K562 (cell line): ENCODE data around the gene HAPLN2. TPM values are rescaled to one million over a fixed set of nuclear protein-coding genes. Genes with fewer than 3 reads are reported as not detected.
A peak's percentile ranks its signal among the peaks of the same experiment; 100 is the strongest.
"Not testable (repeated sequence)": the region's sequence is repeated elsewhere in the genome, so short reads cannot be mapped to it uniquely, and the experiment has no call there.

Source experiments
- ATAC-seq: fragments of 200-7000 bp; cut with Tn5 transposase; 3 replicates; pipeline ENCODE4 v1.9.1; 2020; ENCODE audit warnings: moderate library complexity
- BruUV-seq: library from RNA; stranded (reverse); fragments of 400-500 nt; replicated peaks from 2 replicates; lab custom pipeline; 2021; lab: Mats Ljungman, UMichigan
- CTCF ChIA-PET: fragments of 300-600 bp; formaldehyde crosslinking; extraction: SDS; loops from one replicate; lab custom pipeline; 2021; ENCODE audit warnings: low intra/inter-chr PET ratio; lab: Yijun Ruan, JAX
- POLR2A ChIA-PET: fragments of 300-600, 350-650 bp; sonication (Branson Sonifier 250); formaldehyde crosslinking; extraction: SDS; loops from one replicate; lab custom pipeline; 2021; ENCODE audit warnings: antibody characterized with exemption, inconsistent platforms; lab: Yijun Ruan, JAX
- DNase-seq, 4 experiments: peaks; one replicate each; pipeline versions ENCODE4 v3.0.0 to v3.0.0-alpha.2; 2011 to 2018; ENCODE audit warnings: low spot score in 3 of 4, mixed read lengths in 3 of 4; ENCODE audit errors: extremely low read depth in 1 of 4
- FAIRE-seq: peaks from 2 replicates; lab custom pipeline; 2011; peaks lifted over from hg19 to GRCh38; lab: Jason Lieb, UNC
- H2AFZ ChIP-seq: 2 replicates; pipeline ENCODE4 v1.6.0; 2011; ENCODE audit warnings: low read depth, low read length, control low read depth, inconsistent platforms
- H3K27ac ChIP-seq: fragments of 200-600 bp; 3 replicates; pipeline ENCODE4 v1.8.0; 2011; ENCODE audit warnings: low read depth, mild to moderate bottlenecking, control low read depth, inconsistent platforms, low read length, moderate library complexity, mixed read lengths; ENCODE audit errors: extremely low read depth
- H3K27me3 ChIP-seq, 2 experiments: fragments of 300-600 bp in 1 of 2; 2 replicates in 1 of 2; 3 replicates in 1 of 2; pipeline versions ENCODE4 v1.6.0 to v1.8.0; 2011; ENCODE audit warnings: inconsistent platforms in 2 of 2, low read length in 2 of 2, mild to moderate bottlenecking in 1 of 2, mixed read lengths in 1 of 2, moderate library complexity in 1 of 2; ENCODE audit not compliant: control insufficient read depth in 2 of 2, insufficient read depth in 2 of 2
- H3K36me3 ChIP-seq: fragments of 300-600 bp; 3 replicates; pipeline ENCODE4 v1.8.0; 2011; ENCODE audit warnings: mild to moderate bottlenecking, low read length, inconsistent platforms; ENCODE audit not compliant: control insufficient read depth, insufficient read depth
- H3K4me1 ChIP-seq, 2 experiments: fragments of 200-600 bp in 1 of 2; replicated peaks in 1 of 2; 2 replicates in 1 of 2; 3 replicates in 1 of 2; pipeline versions ENCODE4 v1.5.1 to v1.8.0; 2011; ENCODE audit warnings: inconsistent platforms in 2 of 2, low read length in 2 of 2, mild to moderate bottlenecking in 1 of 2, mixed read lengths in 1 of 2, moderate library complexity in 1 of 2; ENCODE audit not compliant: control insufficient read depth in 2 of 2, insufficient read depth in 2 of 2
- H3K4me2 ChIP-seq: 2 replicates; pipeline ENCODE4 v1.6.1; 2011; ENCODE audit warnings: low read length, control low read depth, inconsistent platforms, mixed read lengths; ENCODE audit not compliant: insufficient read depth
- H3K4me3 ChIP-seq: fragments of 200-600 bp; sonication (generic), shearing (Covaris generic); 2 replicates; pipeline ENCODE4 v1.5.1; 2016; ENCODE audit warnings: control low read depth, inconsistent platforms
- H3K79me2 ChIP-seq: fragments of 200-600 bp; 3 replicates; pipeline ENCODE4 v1.8.0; 2011; ENCODE audit warnings: low read length, inconsistent platforms; ENCODE audit not compliant: control insufficient read depth, insufficient read depth
- H3K9ac ChIP-seq, 2 experiments: 2 replicates each; pipeline versions ENCODE4 v1.6.0 to v1.6.1; 2011; ENCODE audit warnings: low read depth in 2 of 2, low read length in 2 of 2, control low read depth in 1 of 2, inconsistent platforms in 1 of 2, mild to moderate bottlenecking in 1 of 2, mixed read lengths in 1 of 2; ENCODE audit not compliant: insufficient read depth in 1 of 2
- H3K9me1 ChIP-seq: one replicate; pipeline ENCODE4 v1.6.0; 2011; ENCODE audit warnings: inconsistent platforms, mild to moderate bottlenecking, low read length, moderate library complexity; ENCODE audit not compliant: control insufficient read depth, insufficient read depth
- H3K9me3 ChIP-seq: replicated peaks from 2 replicates; pipeline ENCODE4 v1.5.1; 2011; ENCODE audit warnings: low read depth, low read length, inconsistent platforms; ENCODE audit not compliant: control insufficient read depth, insufficient read depth
- H4K20me1 ChIP-seq: replicated peaks from 2 replicates; pipeline ENCODE4 v1.6.1; 2011; ENCODE audit warnings: low read length, inconsistent platforms, mixed read lengths; ENCODE audit not compliant: control insufficient read depth, insufficient read depth
- ARID2 ChIP-seq: fragments of 450-650 bp; IDR thresholded peaks from 2 replicates; pipeline ENCODE4 v1.6.1; 2017; ENCODE audit warnings: antibody characterized with exemption, mild to moderate bottlenecking
- BCOR ChIP-seq: fragments of 450-650 bp; IDR thresholded peaks from 2 replicates; pipeline ENCODE4 v1.6.1; 2016
- HLTF ChIP-seq: fragments of 450-650 bp; IDR thresholded peaks from 2 replicates; pipeline ENCODE4 v1.6.1; 2016
- MLLT1 ChIP-seq, 2 experiments: fragments of 450-650 bp; IDR thresholded peaks; 2 replicates each; pipeline ENCODE4 v1.6.1; 2016
- SMARCC2 ChIP-seq: fragments of 450-650 bp; IDR thresholded peaks from 2 replicates; pipeline ENCODE4 v1.6.1; 2017; ENCODE audit warnings: antibody characterized with exemption, moderate library complexity, mild to moderate bottlenecking, low read depth
- SMARCE1 ChIP-seq: fragments of 450-650 bp; IDR thresholded peaks from 2 replicates; pipeline ENCODE4 v1.7.1; 2016; ENCODE audit warnings: mild to moderate bottlenecking
- ZNF384 ChIP-seq: IDR thresholded peaks from 2 replicates; pipeline ENCODE4 v1.6.1; 2012; ENCODE audit warnings: low read depth, low read length, improper control_type of control experiment
- WGBS: fragments of 100-300 bp; shearing (Covaris generic); methylation state at CpG from one replicate; pipeline ENCODE4 v1.1.6; 2016; ENCODE audit warnings: low coverage, mixed read lengths; ENCODE audit not compliant: insufficient coverage; ENCODE audit errors: missing lambda C conversion rate; 5-methylcytosine and 5-hydroxymethylcytosine counted together
- in situ Hi-C: fragments of 300-500 bp; cut with MboI; formaldehyde crosslinking; loops from 4 replicates; pipeline ENCODE4 v1.15.0; 2018; ENCODE audit warnings: inconsistent platforms, mixed read lengths
- intact Hi-C: fragments of 100-400 bp; cut with micrococcal nuclease; formaldehyde crosslinking; loops from 2 replicates; pipeline ENCODE4 v1.14.2; 2022
- polyA plus RNA-seq, 8 experiments: library from polyadenylated mRNA; depleted of rRNA in 4 of 8; stranded (reverse) in 5 of 8; unstranded in 3 of 8; fragments of >200 nt; fragmentation: Nextera tagmentation in 2 of 8; fragmentation: Illumina TruSeq in 1 of 8; extraction: Ambion mirVana in 2 of 8; extraction: Trizol in 1 of 8; gene quantifications; 2 replicates each; pipeline versions ENCODE4 v1.2.1 to v1.2.3, GENCODE V29; 2011 to 2014; ENCODE audit warnings: inconsistent platforms in 1 of 8, missing spikeins in 1 of 8
- total RNA-seq, 7 experiments: library from RNA; depleted of rRNA in 6 of 7; stranded (reverse); fragments of >200 nt in 6 of 7; fragmentation: Illumina TruSeq in 2 of 7; extraction: Trizol in 2 of 7; gene quantifications; 2 replicates each; pipeline versions ENCODE4 v1.2.1 to v1.2.3, GENCODE V29; 2011 to 2021; ENCODE audit warnings: low replicate concordance in 1 of 7
- TF ChIP-seq, protein P1 (sequence below), 3 experiments: IDR thresholded peaks in 2 of 3; conservative IDR thresholded peaks in 1 of 3; 2 replicates each; pipeline ENCODE4 v1.5.1; 2011 to 2012; ENCODE audit warnings: low read length in 3 of 3, mild to moderate bottlenecking in 3 of 3, control low read depth in 2 of 3, improper control_type of control experiment in 1 of 3, inconsistent platforms in 1 of 3, low read depth in 1 of 3, mixed read lengths in 1 of 3, moderate library complexity in 1 of 3; ENCODE audit not compliant: insufficient read depth in 2 of 3

The HAPLN2 gene
- total and polyA plus RNA-seq, 9 of the 15 experiments (the other 6 are each of a cell fraction or from before 2014, with no cell fraction given) = 0.14 to 5.2 (median 3.8) TPM; not detected in 4

DNA sequence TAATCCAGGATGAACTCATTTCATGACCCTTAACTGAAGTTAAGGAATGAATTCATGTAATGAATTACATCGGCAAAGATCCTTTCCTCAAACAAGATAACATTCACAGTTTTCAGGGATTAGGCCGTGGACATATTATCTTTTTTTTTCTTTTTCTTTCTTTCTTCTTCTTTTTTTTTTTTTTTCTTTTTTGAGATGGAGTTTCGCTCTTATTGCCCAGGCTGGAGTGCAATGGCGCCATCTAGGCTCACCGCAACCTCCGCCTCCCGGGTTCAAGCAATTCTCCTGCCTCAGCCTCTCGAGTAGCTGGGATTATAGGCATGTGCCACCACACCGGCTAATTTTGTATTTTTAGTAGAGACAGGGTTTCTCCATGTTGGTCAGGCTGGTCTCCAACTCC lies 11.9 kb downstream of the HAPLN2 start:
- BruUV-seq, H3K9me1 ChIP-seq, H3K9me3 ChIP-seq, in situ Hi-C loops, FAIRE-seq, H3K79me2 ChIP-seq, H4K20me1 ChIP-seq, H3K36me3 ChIP-seq, CTCF ChIA-PET, H3K4me1 ChIP-seq, DNase-seq, intact Hi-C loops, H3K4me3 ChIP-seq, H3K4me2 ChIP-seq, H3K9ac ChIP-seq, ATAC-seq, H3K27ac ChIP-seq, H2AFZ ChIP-seq: not testable (repeated sequence)
- H3K27me3 ChIP-seq = peaks cover 20% of the 10 kb centered on the region in 2 experiments; a peak in 4 of 5 replicates
- POLR2A ChIA-PET = interaction anchor here (0.6 to 3.3 kb wide), 4 partner anchors 9 to 85 kb away, joined by 3 to 21 read pairs (median 4); partner anchors contain the start of gene HAPLN2
- TF ChIP-seq MLLT1 (IDR thresholded peaks at IDR 0.05) (0 out of 4 replicates have a peak, but pooled peaks of 1 of the 2 experiments have one; percentile 19), ZNF384 (peak; percentile 5; the same call in 1 of the 2 replicates), SMARCE1 (0 out of 2 replicates have a peak, but pooled peaks have one; percentile 23), HLTF (peak; percentile 22; the same call in 1 of the 2 replicates), SMARCC2 (0 out of 2 replicates have a peak, but pooled peaks have one; percentile 26), BCOR (0 out of 2 replicates have a peak, but pooled peaks have one; percentile 20), ARID2 (0 out of 2 replicates have a peak, but pooled peaks have one; percentile 21)
- TF ChIP-seq, protein P1, sequence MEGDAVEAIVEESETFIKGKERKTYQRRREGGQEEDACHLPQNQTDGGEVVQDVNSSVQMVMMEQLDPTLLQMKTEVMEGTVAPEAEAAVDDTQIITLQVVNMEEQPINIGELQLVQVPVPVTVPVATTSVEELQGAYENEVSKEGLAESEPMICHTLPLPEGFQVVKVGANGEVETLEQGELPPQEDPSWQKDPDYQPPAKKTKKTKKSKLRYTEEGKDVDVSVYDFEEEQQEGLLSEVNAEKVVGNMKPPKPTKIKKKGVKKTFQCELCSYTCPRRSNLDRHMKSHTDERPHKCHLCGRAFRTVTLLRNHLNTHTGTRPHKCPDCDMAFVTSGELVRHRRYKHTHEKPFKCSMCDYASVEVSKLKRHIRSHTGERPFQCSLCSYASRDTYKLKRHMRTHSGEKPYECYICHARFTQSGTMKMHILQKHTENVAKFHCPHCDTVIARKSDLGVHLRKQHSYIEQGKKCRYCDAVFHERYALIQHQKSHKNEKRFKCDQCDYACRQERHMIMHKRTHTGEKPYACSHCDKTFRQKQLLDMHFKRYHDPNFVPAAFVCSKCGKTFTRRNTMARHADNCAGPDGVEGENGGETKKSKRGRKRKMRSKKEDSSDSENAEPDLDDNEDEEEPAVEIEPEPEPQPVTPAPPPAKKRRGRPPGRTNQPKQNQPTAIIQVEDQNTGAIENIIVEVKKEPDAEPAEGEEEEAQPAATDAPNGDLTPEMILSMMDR (IDR thresholded peaks at IDR 0.05 in 2 of 3, conservative IDR thresholded peaks at IDR 0.05 in 1 of 3; ENCODE audit: insufficient read depth in 2 of 3, low read depth in 1 of 3, low read length in 3 of 3) = peak in 1 of 3 experiments; percentile 17; a peak in 1 of 6 replicates
- 4% methylated on average over 3 of the region's 9 CpGs for WGBS
